Osteoblast (primary cell): ENCODE data around the gene C1R. TPM values are rescaled to one million over a fixed set of nuclear protein-coding genes. Genes with fewer than 3 reads are reported as not detected.
"Not testable (repeated sequence)": the region's sequence is repeated elsewhere in the genome, so short reads cannot be mapped to it uniquely, and the experiment has no call there.

ENCODE experiments used
- DNase-seq: peaks from one replicate; pipeline ENCODE4 v3.0.0; 2011; ENCODE audit warnings: low spot score, mixed read lengths; ENCODE audit not compliant: insufficient read length; ENCODE audit errors: missing footprints
- H2AFZ ChIP-seq: 2 replicates; pipeline ENCODE4 v1.6.0; 2011; ENCODE audit warnings: mild to moderate bottlenecking, low read length
- H3K27ac ChIP-seq: 2 replicates; pipeline ENCODE4 v1.5.1; 2011; ENCODE audit warnings: mild to moderate bottlenecking, low read depth, low read length, moderate library complexity
- H3K27me3 ChIP-seq: 2 replicates; pipeline ENCODE4 v1.6.0; 2012; ENCODE audit warnings: mild to moderate bottlenecking, control low read depth, inconsistent platforms, low read length, moderate library complexity; ENCODE audit not compliant: insufficient read depth
- H3K36me3 ChIP-seq: 2 replicates; pipeline ENCODE4 v1.5.1; 2011; ENCODE audit warnings: mild to moderate bottlenecking, low read length, control low read depth, moderate library complexity; ENCODE audit not compliant: insufficient read depth
- H3K4me1 ChIP-seq: 2 replicates; pipeline ENCODE4 v1.5.1; 2011; ENCODE audit warnings: mild to moderate bottlenecking, low read length, control low read depth, moderate library complexity; ENCODE audit not compliant: insufficient read depth
- H3K4me2 ChIP-seq: 2 replicates; pipeline ENCODE4 v1.6.0; 2011; ENCODE audit warnings: mild to moderate bottlenecking, low read length; ENCODE audit not compliant: insufficient read depth
- H3K4me3 ChIP-seq: fragments of 200-600 bp; sonication (generic); 3 replicates; pipeline ENCODE4 v1.5.1; 2012; ENCODE audit warnings: mild to moderate bottlenecking, low read length, inconsistent platforms; ENCODE audit not compliant: insufficient read depth
- H3K79me2 ChIP-seq: 2 replicates; pipeline ENCODE4 v1.6.0; 2012; ENCODE audit warnings: mild to moderate bottlenecking, low read length, control low read depth, inconsistent platforms; ENCODE audit not compliant: insufficient read depth
- H3K9me3 ChIP-seq: 2 replicates; pipeline ENCODE4 v1.5.1; 2011; ENCODE audit warnings: low read depth, low read length, control low read depth
- H4K20me1 ChIP-seq: 2 replicates; pipeline ENCODE4 v1.6.0; 2012; ENCODE audit warnings: mild to moderate bottlenecking, low read length, control low read depth; ENCODE audit not compliant: insufficient read depth
- total RNA-seq: library from RNA; depleted of rRNA; stranded (reverse); fragments of >200 nt; gene quantifications from 2 replicates; pipeline ENCODE4 v1.2.3, GENCODE V29; 2012
- TF ChIP-seq, protein P1 (sequence below): IDR thresholded peaks from 2 replicates; pipeline ENCODE4 v1.5.1; 2011; ENCODE audit warnings: mild to moderate bottlenecking, low read depth, low read length, moderate library complexity; ENCODE audit errors: extremely low read depth

Gene C1R
- total RNA-seq, 1 donor = 330 TPM

- H2AFZ ChIP-seq = peak overlapping the region; percentile 92
- peaks cover 13% of the 10 kb centered on the region for H4K20me1 ChIP-seq
- peak overlapping the region; percentile 89 for H3K27ac ChIP-seq
- DNase-seq = no peak
- peaks cover 5% of the 10 kb centered on the region for H3K36me3 ChIP-seq
- peaks cover 12% of the 10 kb centered on the region for H3K4me1 ChIP-seq
- peaks cover 32% of the 10 kb centered on the region for H3K79me2 ChIP-seq
- no peaks in the 10 kb centered on the region for H3K27me3 ChIP-seq
- TF ChIP-seq, protein P1, sequence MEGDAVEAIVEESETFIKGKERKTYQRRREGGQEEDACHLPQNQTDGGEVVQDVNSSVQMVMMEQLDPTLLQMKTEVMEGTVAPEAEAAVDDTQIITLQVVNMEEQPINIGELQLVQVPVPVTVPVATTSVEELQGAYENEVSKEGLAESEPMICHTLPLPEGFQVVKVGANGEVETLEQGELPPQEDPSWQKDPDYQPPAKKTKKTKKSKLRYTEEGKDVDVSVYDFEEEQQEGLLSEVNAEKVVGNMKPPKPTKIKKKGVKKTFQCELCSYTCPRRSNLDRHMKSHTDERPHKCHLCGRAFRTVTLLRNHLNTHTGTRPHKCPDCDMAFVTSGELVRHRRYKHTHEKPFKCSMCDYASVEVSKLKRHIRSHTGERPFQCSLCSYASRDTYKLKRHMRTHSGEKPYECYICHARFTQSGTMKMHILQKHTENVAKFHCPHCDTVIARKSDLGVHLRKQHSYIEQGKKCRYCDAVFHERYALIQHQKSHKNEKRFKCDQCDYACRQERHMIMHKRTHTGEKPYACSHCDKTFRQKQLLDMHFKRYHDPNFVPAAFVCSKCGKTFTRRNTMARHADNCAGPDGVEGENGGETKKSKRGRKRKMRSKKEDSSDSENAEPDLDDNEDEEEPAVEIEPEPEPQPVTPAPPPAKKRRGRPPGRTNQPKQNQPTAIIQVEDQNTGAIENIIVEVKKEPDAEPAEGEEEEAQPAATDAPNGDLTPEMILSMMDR = no peak
- H3K4me2 ChIP-seq = peak overlapping the region; percentile 95
- H3K9me3 ChIP-seq = no peaks in the 10 kb centered on the region
- H3K4me3 ChIP-seq = peak overlapping the region; percentile 87
Measured at GRCh38 chr12:7107636-7108002, 15.4 kb upstream of the C1R start.

GRCh38 chr12:7107181-7107580, 14.9 kb upstream of the C1R start:
- Histone ChIP-seq H3K4me2 (peak overlapping the region; percentile 95), H3K79me2 (peaks cover 32% of the 10 kb centered on the region), H3K4me1 (peaks cover 16% of the 10 kb centered on the region), H4K20me1 (peaks cover 13% of the 10 kb centered on the region)
- H3K27ac ChIP-seq, H3K4me3 ChIP-seq, H3K36me3 ChIP-seq, H2AFZ ChIP-seq, H3K9me3 ChIP-seq, DNase-seq, H3K27me3 ChIP-seq: not testable (repeated sequence)

DNA sequence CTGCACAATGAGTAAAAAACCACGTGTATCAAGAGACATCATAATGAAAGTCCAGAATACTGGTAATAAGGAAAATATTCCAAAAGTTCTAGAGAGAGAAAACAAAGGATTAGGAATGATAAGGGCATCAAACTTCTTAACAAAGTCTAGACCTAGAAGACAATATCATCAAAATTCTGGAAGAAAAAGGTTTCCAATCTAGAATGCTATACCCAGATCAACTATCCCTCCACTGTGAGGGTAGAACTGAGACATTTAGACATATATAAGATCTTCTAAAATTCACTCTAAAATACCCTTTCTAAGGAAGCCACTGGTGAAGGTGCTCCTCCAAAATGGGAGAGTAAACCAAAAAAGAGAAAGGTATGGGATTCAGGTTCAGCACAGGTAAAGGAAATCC, 13.8 kb upstream of the C1R start:
- H3K4me2 ChIP-seq = no peak overlapping the region
- H3K9me3 ChIP-seq = no peaks in the 10 kb centered on the region
- no peak overlapping the region for H3K27ac ChIP-seq

GRCh38 chr12:7103837-7104584, 11.8 kb upstream of the C1R start:
- TF ChIP-seq, protein P1 = no peak
- DNase-seq = peak; percentile 58
- peaks cover 13% of the 10 kb centered on the region for H4K20me1 ChIP-seq
- no peak overlapping the region for H3K27ac ChIP-seq
- H3K4me1 ChIP-seq = peaks cover 22% of the 10 kb centered on the region
- no peaks in the 10 kb centered on the region for H3K9me3 ChIP-seq
- no peaks in the 10 kb centered on the region for H3K27me3 ChIP-seq
- H3K36me3 ChIP-seq = peaks cover 15% of the 10 kb centered on the region
- no peak overlapping the region for H3K4me2 ChIP-seq
- H2AFZ ChIP-seq = no peak overlapping the region
- H3K79me2 ChIP-seq = peaks cover 29% of the 10 kb centered on the region
- no peak overlapping the region for H3K4me3 ChIP-seq

More for the DNA sequence above, 13.8 kb upstream of the C1R start:
- Histone ChIP-seq H3K27me3 (no peaks in the 10 kb centered on the region), H2AFZ (no peak overlapping the region), H3K4me1 (peaks cover 25% of the 10 kb centered on the region), H3K79me2 (peaks cover 32% of the 10 kb centered on the region), H3K4me3 (no peak overlapping the region), H4K20me1 (peaks cover 13% of the 10 kb centered on the region), H3K36me3 (peaks cover 5% of the 10 kb centered on the region)
- DNase-seq = no peak
- TF ChIP-seq, protein P1 = no peak
